ACHN (cell line): ENCODE data around the gene PRR22.
"Not testable (repeated sequence)": the region's sequence is repeated elsewhere in the genome, so short reads cannot be mapped to it uniquely, and the experiment has no call there.

Experiments used
- DNase-seq: peaks from one replicate; pipeline ENCODE4 v3.0.0-alpha.2; 2015
- in situ Hi-C: cut with HindIII; loops from 2 replicates; pipeline ENCODE4 v1.10.0; 2017; ENCODE audit warnings: low sequenced_read_pairs, low pct_ligation_motif_present, low pct_unique_long_range_greater_than_20kb

Gene PRR22

GRCh38 chr19:5775668-5776309 lies 8.8 kb downstream of the PRR22 start:
- no peak for DNase-seq
- in situ Hi-C loops: no loop called here

- DNase-seq: no peak
- in situ Hi-C loops: no loop called here
Measured at GRCh38 chr19:5774921-5775320, 9.6 kb downstream of the PRR22 start.

DNA sequence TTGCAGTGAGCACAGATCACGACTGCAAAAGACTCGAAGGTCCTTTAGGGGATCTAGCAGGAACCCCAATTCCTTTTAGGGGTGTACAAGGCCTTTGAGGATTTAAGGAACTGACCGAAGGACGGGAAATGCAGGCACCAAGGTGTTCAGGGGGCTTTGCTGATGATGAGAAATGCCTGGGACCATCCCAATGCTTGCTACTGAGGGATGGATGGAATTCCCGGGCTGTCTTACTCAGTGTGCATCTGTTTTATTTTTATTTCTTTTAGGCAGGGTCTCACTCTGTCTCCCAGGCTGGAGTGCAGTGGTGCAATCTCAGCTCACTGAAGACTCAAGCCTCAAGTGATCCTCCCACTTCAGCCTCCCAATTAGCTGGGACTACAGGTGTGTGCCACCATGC lies 11.3 kb downstream of the PRR22 start:
- no peak for DNase-seq
- in situ Hi-C loops: no loop called here

DNA sequence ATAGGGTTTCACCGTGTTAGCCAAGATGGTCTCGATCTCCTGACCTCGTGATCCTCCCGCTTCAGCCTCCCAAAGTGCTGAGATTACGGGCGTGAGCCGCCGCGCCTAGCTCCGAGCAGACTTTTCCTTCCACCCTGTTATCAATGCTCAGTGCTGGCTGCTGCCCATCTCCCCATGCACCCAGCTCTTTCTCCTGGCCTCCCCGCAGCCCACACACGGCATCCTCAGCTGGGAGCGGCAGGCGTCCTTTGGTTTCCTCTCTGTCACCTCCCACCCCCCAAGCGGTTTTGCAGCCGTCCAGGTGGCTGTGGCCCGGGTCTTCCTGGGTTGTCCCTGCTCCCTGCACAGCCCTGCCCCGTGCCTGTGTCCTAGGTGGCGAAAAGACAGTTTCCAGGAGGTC lies 12.1 kb downstream of the PRR22 start:
- DNase-seq: no peak
- in situ Hi-C loops: no loop called here

GRCh38 chr19:5767949-5768348 lies 16.6 kb downstream of the PRR22 start:
- in situ Hi-C loops: no loop called here
- no peak for DNase-seq

- in situ Hi-C loops: no loop called here
- DNase-seq: no peak
Measured at GRCh38 chr19:5765220-5765619, 19.3 kb downstream of the PRR22 start.

DNA sequence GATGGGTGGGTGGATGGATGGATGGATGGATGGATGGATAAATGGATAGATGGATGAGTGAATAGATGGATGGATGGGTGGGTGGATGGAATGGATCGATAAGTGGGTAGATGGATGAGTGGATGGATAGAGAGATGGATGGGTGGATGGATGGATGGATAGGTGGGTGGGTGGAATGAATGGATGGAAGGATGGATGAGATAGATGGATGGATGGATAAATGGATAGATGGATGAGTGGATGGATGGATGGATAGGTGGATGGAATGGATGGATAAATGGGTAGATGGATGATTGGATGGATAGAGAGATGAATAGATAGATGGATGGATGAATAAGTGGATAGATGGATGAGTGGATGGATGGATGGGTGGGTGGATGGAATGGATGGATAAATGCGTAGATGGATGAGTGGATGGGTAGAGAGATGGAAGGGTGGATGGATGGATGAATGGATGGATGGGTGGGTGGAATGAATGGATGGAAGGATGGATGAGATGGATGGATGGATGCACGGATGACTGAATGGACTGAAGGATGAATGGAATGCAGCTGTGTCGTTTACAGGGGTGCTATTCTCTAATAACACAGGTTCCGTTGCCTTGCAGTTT lies 21.8 kb downstream of the PRR22 start:
- in situ Hi-C loops: no loop called here
- no peak for DNase-seq

GRCh38 chr19:5753743-5754142 lies 30.8 kb downstream of the PRR22 start:
- no peak for DNase-seq
- in situ Hi-C loops: no loop called here

- no peak for DNase-seq
- in situ Hi-C loops: no loop called here
Measured at GRCh38 chr19:5751709-5752108, 32.8 kb downstream of the PRR22 start.

GRCh38 chr19:5749505-5749904 lies 35.0 kb downstream of the PRR22 start:
- in situ Hi-C loops: no loop called here

GRCh38 chr19:5748920-5749319 lies 35.6 kb downstream of the PRR22 start:
- in situ Hi-C loops, DNase-seq: not testable (repeated sequence)

More at GRCh38 chr19:5749505-5749904, 35.0 kb downstream of the PRR22 start:
- DNase-seq: no peak

GRCh38 chr19:5744999-5745398 lies 39.5 kb downstream of the PRR22 start:
- in situ Hi-C loops, DNase-seq: not testable (repeated sequence)

DNA sequence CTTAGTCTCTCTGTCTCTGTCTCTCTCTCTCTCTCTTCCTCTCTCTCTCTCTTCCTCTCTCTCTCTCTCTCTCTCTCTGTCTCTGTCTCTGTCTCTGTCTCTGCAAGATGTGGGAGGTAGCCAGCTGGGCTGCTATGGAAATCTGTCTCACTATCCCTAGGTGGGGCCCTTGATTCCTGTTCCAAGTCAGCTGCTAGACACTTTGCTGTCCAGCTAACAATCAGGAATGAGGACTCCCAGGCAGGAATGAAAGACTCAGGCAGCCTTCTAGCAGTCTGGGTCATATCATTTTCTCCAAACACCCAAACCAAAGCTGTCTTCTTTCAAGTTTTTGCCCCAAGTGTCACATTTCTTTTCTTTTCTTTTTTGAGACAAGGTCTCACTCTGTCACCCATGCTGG lies 40.9 kb downstream of the PRR22 start:
- no peak for DNase-seq
- in situ Hi-C loops: no loop called here

GRCh38 chr19:5742051-5742450 lies 42.5 kb downstream of the PRR22 start:
- in situ Hi-C loops: no loop called here

GRCh38 chr19:5738423-5738822 lies 46.1 kb downstream of the PRR22 start:
- in situ Hi-C loops: no loop called here
- DNase-seq: no peak

More at GRCh38 chr19:5742051-5742450, 42.5 kb downstream of the PRR22 start:
- no peak for DNase-seq

DNA sequence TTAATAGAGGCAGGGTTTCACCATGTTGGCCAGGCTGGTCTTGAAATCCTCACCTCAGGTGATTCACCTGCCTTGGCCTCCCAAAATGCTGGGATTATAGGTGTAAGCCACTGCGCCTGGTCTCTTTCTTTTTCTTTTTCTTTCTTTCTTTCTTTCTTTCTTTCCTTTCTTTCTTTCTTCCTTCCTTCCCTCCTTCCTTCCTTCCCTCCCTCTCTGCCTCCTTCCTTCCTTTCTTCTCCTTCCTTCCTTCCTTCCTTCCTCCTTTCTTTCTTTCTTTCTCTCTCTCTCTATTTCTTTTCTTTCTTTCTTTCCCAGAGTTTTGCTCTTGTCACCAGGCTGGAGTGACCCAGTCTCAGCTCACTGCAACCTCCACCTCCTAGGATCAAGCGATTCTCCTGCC lies 51.4 kb downstream of the PRR22 start:
- in situ Hi-C loops, DNase-seq: not testable (repeated sequence)
